Spleen (tissue), 7 donors: Measurements from ENCODE around the gene ZNF3.

Experiments used
- CTCF ChIP-seq, 11 experiments: fragments of 200-600 bp in 7 of 11; fragments of 450-650 bp in 4 of 11; sonication (generic) in 4 of 11; IDR thresholded peaks in 8 of 11; conservative IDR thresholded peaks in 3 of 11; 1 replicate in 7 of 11; 2 replicates in 4 of 11; pipeline versions ENCODE4 v1.4.0 to v1.8.0; 2016 to 2021; ENCODE audit warnings: antibody characterized with exemption in 11 of 11, inconsistent platforms in 4 of 11, mild to moderate bottlenecking in 1 of 11
- POLR2AphosphoS5 ChIP-seq, 3 donors: sonication (generic); formaldehyde crosslinking; IDR thresholded peaks; one replicate each; pipeline ENCODE4 v1.5.1; 2017; ENCODE audit warnings: antibody characterized with exemption in 3 of 3
- donor health status: DM: no; HTN: no; CAD: no; lungs with moderate emphysema.
- donor health status: DM: no; HTN: no; CAD: no.
- donor health status: DM: no; HTN: no; CAD: no.

- TF ChIP-seq CTCF (IDR thresholded peaks at IDR 0.05 in 8 of 11, conservative IDR thresholded peaks at IDR 0.05 in 3 of 11) (no peak), POLR2AphosphoS5 (IDR thresholded peaks at IDR 0.05) (peak in 1 of 3 donors; percentile 34)
Observed at GRCh38 chr7:100107125-100107737, 25.7 kb upstream of the ZNF3 start.
